ENCODE measurements around the gene TIAM1.

Gene TIAM1

GRCh38 chr21:31337086-31337485 is 7.0 kb downstream of the TIAM1 start:
- H3K27me3 ChIP-seq = no peaks in the 10 kb centered on the region
- no peaks in the 10 kb centered on the region for H3K9me3 ChIP-seq
- H3K4me1 ChIP-seq = no peaks in the 10 kb centered on the region
- TF ChIP-seq CTCF (IDR thresholded peaks at IDR 0.05; ENCODE audit: low read depth, low read length) = no peak
- no peak for DNase-seq
- no peaks in the 10 kb centered on the region for H3K36me3 ChIP-seq
- no peak overlapping the region for H3K4me3 ChIP-seq (ENCODE audit: low read depth, low read length)

GRCh38 chr21:31336739-31337040 is 7.4 kb downstream of the TIAM1 start:
- Histone ChIP-seq H3K27me3 (no peaks in the 10 kb centered on the region), H3K4me3 (ENCODE audit: low read depth, low read length) (no peak overlapping the region), H3K9me3 (no peaks in the 10 kb centered on the region), H3K36me3 (no peaks in the 10 kb centered on the region), H3K4me1 (no peaks in the 10 kb centered on the region)
- no peak for TF ChIP-seq CTCF (IDR thresholded peaks at IDR 0.05; ENCODE audit: low read depth, low read length)
- no peak for DNase-seq

GRCh38 chr21:31335957-31336738 is 7.9 kb downstream of the TIAM1 start:
- Histone ChIP-seq H3K4me3 (ENCODE audit: low read depth, low read length) (no peak overlapping the region), H3K27me3 (no peaks in the 10 kb centered on the region), H3K9me3 (no peaks in the 10 kb centered on the region), H3K36me3 (no peaks in the 10 kb centered on the region), H3K4me1 (no peaks in the 10 kb centered on the region)
- TF ChIP-seq CTCF (IDR thresholded peaks at IDR 0.05; ENCODE audit: low read depth, low read length) = no peak
- DNase-seq = no peak

- no peak for DNase-seq
- Histone ChIP-seq H3K36me3 (no peaks in the 10 kb centered on the region), H3K9me3 (no peaks in the 10 kb centered on the region), H3K4me3 (ENCODE audit: low read depth, low read length) (no peak overlapping the region), H3K4me1 (no peaks in the 10 kb centered on the region), H3K27me3 (no peaks in the 10 kb centered on the region)
- TF ChIP-seq CTCF (IDR thresholded peaks at IDR 0.05; ENCODE audit: low read depth, low read length) = no peak
Measured at GRCh38 chr21:31334648-31335121, 9.4 kb downstream of the TIAM1 start.

GRCh38 chr21:31332525-31332924 is 11.5 kb downstream of the TIAM1 start:
- DNase-seq = no peak
- Histone ChIP-seq H3K36me3 (no peaks in the 10 kb centered on the region), H3K4me1 (no peaks in the 10 kb centered on the region), H3K4me3 (ENCODE audit: low read depth, low read length) (no peak overlapping the region), H3K27me3 (no peaks in the 10 kb centered on the region), H3K9me3 (no peaks in the 10 kb centered on the region)
- TF ChIP-seq CTCF (IDR thresholded peaks at IDR 0.05; ENCODE audit: low read depth, low read length) = no peak

- H3K27me3 ChIP-seq = no peaks in the 10 kb centered on the region
- TF ChIP-seq CTCF (IDR thresholded peaks at IDR 0.05; ENCODE audit: low read depth, low read length) = no peak
- no peak overlapping the region for H3K4me3 ChIP-seq (ENCODE audit: low read depth, low read length)
- no peak for DNase-seq
- H3K36me3 ChIP-seq = no peaks in the 10 kb centered on the region
- no peaks in the 10 kb centered on the region for H3K9me3 ChIP-seq
- H3K4me1 ChIP-seq = no peaks in the 10 kb centered on the region
Measured at GRCh38 chr21:31331231-31331630, 12.8 kb downstream of the TIAM1 start.

All from BE2C (cell line).